Dermis blood vessel endothelial cell (primary cell): ENCODE data around the gene PPFIBP1. TPM values are rescaled to one million over a fixed set of nuclear protein-coding genes. Genes with fewer than 3 reads are reported as not detected.
"Not testable (repeated sequence)": the region's sequence is repeated elsewhere in the genome, so short reads cannot be mapped to it uniquely, and the experiment has no call there.

Experiments
- DNase-seq: peaks from one replicate; pipeline ENCODE4 v3.0.0; 2010
- total RNA-seq: library from RNA; depleted of rRNA; stranded (reverse); fragments of >200 nt; gene quantifications from 2 replicates; pipeline ENCODE4 v1.2.3, GENCODE V29; 2014

PPFIBP1 gene
- total RNA-seq, 1 donor from 2014 or later, result 354 TPM

DNA sequence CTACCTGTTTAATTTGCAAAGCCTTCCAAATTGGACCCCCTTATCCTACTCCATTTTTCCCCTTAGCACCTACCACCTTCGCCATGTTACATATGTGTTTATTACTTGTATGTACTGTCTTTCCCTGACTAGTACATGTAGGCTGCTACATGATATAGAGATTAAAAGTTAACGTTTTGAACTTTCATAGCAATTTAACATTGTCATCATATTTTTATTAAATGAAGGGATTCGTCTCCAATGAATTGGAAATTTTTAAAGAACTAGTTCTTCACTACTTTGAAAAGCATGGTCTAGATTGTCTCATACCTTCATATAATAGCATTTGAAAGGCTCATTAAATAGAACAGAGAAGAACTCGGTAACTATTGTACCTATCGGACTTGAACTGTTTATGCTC, 107.4 kb downstream of the PPFIBP1 start:
- no peak for DNase-seq

DNA sequence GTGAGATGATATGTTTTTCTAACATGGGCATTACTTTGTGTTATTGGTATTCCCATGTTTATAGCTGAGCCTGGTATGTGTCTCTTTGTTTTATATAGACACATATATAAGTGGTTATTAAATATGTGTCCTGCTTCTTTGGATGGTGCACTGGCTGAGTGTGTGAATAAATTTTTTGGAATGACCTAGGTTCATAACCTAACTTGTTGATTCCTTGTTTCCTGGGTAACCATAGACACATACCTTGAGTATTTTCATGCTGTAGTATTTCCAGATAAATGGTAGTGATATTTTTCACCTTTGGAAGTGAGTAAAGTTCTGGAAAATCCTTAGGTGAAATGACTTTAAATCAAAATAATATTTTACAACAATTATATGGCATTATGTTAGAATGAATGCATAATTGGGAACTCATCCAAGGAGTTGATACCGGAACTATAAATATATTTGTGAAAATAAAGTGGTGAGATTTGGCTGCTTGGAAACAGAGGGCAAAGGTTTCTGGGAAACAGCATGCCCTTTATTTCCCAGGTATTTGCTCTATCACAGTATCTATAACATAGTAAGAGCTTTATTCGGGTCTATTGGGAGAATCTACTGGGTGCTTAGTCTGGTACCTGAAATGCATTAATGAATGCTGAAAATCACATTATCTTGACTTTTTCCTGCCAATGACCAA, 107.9 kb downstream of the PPFIBP1 start:
- DNase-seq, result no peak

DNA sequence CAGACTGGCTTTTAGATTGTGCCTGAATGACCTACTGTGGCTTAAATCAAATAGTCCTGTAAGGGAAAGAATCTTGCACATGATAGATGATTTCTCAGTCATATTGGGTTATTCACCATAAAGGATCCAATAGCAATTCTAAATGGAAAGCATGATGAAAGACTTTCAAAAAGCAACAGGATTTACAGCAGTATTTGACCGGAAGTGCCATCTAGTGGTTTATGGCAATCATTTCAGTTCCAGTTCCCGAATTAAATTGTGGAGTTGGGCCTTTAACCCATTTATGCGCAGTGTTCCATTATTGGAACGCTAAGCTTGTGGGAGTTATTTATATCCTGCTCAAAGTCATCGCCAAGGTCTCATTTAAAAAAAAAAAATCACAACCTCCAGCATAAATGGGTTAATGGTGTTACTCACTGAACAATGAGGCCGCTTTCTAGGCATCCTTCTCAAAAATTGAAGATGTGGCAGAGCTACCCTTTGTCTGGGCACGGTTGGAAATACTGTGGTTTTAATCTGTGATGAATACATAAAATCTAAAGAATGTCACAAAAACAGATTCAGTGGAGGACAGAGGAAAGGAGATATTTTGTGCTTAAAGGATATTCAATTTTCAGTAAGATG, 111.5 kb downstream of the PPFIBP1 start:
- peak; percentile 70 for DNase-seq

DNA sequence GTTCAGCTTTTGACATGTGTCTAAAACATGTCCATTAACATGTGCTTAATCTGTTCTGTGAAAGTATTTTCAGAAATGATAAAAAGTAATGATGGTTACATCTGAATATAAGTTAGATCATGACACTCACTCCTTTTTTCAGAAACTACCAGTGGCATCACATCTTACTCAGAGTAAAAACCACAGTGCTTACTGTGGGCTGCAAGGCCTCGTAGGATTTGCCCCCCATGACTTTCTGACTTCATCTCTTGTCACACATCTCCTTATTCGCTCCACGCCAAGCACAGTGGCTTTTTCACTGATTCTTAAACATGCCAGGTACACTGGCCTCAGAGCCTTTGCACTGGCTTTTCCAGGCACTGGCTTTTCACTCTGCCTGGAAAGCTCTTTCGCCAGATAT, 112.6 kb downstream of the PPFIBP1 start:
- not testable (repeated sequence) for DNase-seq

DNA sequence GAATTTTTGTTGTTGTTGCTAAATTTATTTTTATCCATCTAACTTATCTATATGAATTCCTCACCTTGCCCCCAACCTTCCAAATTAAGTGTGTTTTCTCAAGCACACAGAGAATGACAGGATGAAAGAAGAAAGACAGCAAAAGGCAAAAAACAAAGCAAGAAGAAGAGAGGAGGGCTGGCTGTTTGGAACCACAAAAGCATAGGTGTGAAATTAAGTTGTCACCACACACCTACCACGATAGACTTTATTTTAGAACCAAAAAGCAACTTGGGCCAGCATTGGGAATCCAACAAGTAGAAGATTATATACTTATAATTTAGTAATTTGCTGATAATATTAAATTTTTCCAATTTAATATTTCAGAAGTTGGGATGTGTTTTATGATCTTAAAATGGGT, 113.5 kb downstream of the PPFIBP1 start:
- no peak for DNase-seq

DNA sequence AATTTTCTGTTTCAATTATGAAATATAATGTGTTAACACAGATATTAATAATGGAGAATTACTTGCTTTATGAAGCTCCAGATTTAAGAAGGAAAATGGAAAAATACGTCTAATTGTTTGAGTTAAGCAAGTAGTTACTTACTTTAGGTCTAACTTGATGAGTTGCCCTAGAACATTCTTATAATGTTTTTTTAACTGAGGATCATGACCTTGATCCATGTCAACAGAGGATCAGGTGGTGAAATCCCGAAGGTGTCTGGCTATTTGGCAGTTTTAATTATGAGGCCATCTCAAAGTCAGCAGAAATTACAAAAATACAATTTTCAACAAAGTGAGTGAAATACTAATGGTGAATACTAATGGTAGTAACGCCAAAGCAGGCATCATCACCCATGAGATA, 115.3 kb downstream of the PPFIBP1 start:
- no peak for DNase-seq

DNA sequence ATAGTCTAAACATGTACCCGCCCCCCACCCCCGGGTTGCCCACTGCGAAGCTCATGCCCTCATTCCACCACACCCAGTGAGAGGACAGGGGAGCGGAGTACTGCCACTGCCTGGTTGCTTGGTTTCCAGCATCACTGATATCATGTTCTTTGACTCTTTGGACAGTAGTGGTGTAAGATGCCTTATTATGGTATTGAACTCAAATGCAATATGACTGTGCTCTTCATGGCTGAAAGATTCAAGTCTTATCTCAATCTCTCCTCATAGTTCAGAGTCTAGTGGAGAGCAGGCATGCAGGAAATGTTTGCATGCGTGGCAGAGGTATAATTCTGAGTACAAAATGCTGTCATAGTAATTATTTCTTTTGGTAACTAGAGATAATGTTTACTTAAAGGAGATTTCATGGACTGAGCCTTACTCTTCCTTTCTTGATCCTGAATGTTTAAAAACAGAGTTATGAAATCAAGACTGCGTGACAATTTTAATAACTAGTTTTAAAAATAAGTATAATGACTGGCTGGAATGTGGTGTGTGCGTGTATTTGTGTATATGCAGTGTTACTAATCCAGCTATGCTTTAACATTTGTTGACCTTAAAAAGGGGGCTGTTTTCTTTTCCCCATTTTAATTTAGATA, 116.7 kb downstream of the PPFIBP1 start:
- not testable (repeated sequence) for DNase-seq

DNA sequence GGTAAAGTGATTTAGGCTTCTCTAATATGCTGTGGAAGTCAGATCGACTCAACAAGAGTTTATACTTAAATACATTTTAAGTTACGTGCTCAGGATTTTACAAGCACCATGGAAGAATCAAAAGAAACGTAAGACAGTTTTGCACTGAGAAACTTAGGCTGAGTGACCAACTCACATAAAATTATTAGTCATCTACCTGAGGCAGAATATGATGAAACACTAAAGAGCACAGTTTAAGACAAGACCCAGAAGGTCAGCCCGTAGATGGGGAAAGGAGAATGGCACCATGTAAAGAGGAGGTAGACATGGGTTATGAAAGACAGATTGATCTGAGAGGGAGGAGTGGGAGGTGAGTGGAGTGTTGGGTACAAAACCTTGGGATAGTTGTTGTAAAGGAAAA, 118.4 kb downstream of the PPFIBP1 start:
- DNase-seq, result not testable (repeated sequence)

DNA sequence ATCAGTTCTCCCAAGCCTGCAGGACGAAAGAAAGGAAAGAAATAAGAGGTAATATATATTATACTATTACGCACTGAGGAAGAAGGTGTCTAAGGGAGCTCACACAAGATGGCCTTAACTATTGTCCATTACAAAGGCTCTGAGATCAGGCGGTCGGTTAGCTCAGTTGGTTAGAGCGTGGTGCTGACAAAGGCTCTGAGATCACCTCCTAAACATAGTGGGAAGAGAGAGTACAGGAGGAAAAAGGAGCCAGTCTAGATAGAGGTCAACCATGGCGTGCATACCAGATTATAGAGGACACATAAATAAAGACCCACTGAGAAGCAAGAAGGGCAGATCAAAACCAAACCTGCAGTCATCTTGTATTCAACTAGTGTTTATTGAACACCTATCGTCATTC, 118.9 kb downstream of the PPFIBP1 start:
- not testable (repeated sequence) for DNase-seq

DNA sequence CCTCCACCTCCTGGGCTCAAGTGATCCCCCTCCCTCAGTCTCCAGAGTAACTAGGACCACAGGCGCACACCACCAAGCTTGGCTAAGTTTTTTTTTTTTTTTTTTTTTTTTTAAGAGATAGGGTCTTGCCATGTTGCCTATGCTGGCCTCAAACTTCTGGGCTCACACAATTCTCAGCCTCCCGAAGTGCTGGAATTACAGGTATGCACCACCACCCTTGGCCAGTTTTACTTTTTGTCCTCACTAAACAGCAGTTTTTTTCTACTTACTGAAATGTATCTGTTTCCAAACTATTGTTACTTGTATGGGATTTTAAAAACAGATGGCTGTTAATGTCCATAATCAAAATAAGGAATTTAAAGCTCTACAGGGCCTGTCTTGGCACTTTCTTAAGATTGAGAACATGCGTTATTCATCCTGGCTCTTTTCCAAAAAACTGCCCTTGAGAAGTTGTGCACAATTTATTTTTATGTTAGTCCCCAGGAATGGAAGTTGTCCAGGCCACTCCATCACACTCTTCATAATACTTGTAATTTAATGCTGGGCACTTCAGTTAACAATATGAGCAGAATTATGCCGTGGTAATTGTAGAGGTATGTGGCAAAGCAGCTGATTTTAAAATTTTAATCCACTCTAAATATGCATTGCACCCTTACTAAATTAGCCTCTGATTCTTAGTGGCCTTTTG, 120.3 kb downstream of the PPFIBP1 start:
- peak; percentile 68 for DNase-seq

DNA sequence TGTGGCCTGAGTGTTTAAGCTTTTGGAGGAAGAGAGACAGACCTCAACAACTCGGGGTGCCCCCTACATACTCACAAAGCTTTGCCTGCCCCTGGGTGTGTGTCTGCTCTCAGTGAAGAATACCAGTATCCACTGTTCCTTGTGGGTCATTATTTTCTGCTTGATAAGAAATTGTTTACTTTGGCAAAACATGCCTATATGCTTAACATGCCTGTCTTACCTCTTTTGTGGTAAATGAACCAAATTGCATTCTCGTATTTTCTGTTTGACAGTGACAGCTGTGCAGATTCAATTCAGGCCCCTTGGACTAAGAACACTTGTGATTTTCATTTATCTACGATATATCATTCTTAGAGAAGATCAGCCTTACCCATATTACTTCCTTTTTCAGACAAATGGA, 121.7 kb downstream of the PPFIBP1 start:
- no peak for DNase-seq

DNA sequence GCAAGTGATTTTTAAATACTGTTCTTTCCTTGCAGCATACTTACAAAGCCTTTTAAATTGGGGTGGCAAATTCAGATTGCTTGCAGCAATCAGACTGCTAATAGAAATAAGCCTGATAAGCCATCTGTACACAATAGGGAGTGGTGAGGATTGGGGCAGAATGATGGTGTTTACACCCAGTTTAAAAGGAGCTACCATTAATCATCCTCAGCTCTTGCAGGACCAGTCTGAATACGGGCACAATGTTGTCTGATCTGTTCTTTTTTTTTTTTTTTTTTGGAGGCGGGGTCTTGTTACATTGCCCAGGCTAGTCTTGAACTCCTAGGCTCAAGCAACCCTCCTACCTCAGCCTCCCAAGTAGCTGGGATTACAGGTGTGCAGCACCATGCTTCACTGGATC, 122.1 kb downstream of the PPFIBP1 start:
- no peak for DNase-seq

DNA sequence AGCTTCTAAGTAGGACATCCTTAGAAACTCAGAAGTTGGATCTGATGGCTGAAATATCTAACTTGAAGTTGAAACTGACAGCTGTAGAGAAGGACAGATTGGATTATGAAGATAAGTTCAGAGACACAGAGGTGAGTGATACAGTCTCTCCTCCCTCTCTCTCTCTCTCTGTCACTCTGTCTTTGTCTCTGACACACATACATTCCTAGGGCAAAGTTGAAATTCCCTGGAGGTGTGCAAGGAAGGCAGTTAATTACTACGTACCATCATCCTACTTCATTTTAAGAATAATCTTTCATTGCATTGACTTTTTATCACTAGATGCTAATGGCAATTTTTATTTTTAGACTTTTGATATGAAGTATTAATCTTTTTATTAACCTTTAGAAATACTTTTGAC, 126.0 kb downstream of the PPFIBP1 start:
- DNase-seq, result no peak

DNA sequence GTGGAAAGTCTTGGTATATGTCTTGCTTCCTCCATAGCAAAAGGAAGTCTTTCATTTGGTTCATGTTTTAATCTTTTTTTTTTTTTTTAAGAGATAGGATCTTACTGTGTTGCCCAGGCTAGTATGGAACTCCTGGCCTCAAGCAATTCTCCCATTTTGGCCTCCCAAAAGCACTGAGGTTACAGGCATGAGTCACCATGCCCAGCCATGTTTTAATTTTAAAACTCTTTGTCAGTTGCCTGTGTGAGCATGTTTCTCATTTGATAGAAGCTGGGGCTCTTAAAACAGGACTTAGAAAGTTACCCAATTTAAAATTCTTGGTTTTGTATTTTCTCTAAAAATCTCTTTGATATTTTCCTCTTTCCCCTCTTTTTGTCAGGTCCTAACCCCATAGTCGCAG, 127.2 kb downstream of the PPFIBP1 start:
- DNase-seq, result no peak

DNA sequence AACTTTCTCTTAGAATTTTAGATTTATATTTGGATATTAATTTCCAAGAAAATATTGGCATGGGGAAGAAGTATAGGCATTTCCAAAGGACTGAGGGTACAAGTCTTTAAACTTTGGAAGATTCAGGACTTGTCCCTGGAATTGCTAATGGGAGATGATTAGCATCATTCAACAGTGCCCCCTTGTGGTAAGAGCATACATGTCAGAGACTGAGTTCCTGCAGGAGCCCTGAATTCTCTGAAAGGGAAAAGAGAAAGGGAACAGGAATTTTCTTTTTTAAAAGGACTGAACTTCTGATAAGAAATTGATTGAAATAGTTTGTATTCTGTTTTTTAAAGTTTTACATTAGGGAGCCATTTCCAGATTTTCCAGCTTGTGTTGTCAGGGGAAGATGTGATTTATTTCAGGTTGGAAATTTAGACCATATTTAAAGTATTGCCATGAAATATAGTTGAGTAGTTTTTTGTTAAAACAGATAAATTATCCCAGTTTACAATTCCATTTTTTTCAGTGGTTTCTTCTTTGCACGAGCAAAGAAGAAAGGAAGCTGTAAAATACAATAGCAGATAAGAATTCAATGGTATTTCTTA, 128.3 kb downstream of the PPFIBP1 start:
- peak; percentile 94 for DNase-seq

DNA sequence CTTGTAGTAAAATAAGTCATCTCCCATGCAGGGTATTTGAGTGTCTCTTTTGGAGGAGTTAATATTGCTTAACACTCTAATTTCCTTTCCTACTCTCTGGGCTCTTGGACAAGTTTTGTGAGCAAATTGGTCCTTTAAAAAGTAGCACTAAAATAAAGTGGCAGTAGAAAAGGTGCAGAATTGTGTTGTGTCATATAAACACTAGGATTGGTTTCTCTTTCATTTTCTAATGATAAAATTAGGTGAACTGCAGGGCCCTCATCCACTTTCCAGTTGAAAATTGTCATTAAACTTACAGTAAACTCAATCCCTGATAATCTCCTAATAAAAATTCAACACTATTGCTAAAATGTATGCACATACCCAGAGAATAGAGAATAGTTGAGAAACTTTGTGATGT, 129.7 kb downstream of the PPFIBP1 start:
- DNase-seq, result no peak

DNA sequence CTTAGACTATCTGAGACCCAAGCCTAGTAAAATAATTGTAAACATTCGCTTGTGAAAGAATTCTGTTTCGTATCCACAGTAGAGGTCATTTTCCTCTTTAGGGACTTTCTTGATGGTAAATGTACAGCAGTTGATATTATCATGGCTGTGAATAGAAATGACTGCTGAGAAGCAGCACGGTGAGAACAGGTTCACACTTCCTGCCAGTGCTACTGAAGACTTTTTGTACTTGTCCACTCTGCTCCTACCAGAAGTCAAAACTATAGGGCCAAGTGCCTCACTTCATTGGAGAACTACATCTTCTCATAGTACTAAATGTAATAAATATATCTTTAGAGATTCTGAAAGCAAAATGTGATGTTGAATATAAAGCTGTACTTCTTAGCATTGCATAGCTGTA, 131.5 kb downstream of the PPFIBP1 start:
- DNase-seq, result not testable (repeated sequence)

DNA sequence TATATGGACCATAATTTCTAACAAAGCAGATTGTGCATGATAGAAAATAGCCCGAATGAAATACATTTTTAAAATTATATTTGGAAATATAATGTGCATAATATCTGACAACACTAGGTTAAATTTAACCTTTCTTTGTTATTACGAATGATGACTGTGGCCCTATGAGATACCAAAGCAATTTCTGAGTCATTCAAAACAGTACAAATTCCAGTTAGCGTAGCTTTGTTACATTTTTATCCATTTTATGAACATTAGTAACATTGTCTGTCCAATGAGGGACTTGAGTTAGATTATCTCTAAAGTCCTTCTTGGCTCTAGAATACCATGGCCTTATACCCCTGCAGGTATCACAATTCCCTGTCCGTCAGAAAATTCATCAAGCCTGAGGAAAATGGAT, 133.3 kb downstream of the PPFIBP1 start:
- no peak for DNase-seq

DNA sequence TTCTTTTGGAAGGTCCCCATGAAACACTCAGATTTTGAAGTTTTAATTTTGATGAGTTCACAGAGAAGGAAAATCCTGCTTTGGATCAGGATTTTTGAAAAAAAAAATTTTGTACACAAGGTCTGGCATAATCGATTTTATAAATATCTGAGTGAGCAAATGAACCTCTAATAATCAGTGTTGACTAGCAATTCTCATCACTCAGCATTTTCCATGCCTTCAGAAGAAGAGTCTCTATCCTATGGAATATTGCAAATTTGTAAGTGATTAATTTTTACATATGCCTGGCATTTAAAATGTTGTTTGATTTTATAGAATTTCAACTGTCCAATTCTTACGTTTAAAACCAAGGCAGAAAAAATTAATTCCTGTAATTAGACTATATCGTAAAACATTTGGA, 141.7 kb downstream of the PPFIBP1 start:
- no peak for DNase-seq

DNA sequence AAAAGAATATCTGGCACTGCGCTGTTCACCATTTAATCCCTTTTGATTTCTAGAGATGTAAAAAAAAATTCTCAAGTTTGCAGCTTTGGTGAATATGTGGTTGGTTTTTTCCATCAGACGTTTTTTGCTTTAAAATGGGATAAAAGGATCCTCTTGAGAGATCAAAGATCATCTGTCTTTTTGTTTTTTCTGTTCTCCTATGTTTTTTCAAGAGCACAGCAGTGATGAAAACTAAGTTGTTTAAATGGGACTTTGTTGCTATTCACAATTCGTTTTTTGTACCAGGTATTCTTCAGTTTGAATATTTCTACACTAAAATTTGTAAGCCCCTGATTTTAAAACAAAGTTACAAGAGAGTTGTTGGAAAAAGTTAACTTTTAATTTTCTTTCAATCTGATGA, 142.5 kb downstream of the PPFIBP1 start:
- no peak for DNase-seq

DNA sequence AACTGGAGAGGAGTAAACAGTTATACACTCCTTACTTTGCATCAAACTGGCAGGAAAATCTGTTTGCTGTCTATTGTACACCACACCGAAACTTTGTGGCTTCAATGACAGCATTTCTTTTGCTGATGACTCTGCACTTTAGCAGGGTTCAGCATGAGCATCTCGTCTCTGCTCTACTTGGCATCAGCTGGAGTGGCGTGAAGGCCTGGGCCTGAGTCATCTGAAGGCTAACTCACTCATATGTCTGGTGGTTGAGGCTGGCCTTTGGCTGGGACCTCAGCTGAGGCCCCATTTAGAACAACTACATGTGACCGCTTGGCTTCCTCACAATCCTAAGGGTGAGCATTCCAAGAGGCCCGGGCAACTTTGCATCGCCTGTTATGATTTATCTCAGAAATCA, 143.5 kb downstream of the PPFIBP1 start:
- no peak for DNase-seq

DNA sequence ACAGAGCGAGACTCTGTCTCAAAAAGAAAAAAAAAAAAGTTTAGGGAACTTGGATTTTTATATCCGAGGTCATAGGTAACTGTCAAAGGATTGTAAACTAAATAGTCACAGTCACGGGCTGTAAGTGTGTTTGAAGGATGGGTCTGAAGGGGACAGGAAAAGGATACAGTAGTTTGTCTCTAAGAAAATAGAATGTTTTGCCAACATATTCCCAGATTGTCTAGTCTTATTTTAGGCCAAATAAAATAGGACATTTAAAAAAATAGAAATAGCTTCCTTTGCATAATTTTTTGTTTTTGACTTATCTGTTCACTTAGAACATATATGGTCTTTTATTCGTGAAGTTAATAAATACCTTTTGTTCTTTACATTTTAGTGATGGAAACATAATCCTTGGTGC, 148.0 kb downstream of the PPFIBP1 start:
- no peak for DNase-seq

DNA sequence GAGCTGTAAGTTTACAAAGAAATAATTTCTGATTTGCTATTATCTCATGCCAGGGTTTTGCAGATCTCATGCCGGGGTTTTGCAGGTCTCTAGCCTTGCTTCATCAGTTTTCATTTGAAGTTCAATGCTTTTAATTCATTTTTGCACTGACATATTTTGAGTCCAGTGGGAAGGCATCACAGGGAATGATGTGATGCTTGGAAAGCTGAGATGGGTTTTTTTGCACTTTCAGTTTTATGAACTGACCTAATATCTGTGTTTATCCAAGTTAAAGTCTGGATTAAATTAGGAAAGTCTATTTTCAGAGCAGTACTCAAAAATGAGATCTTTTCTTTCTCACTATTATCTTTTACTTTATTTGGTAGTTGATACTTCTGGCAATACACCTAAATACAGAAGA, 148.6 kb downstream of the PPFIBP1 start:
- no peak for DNase-seq
